GM12878 (cell line): ENCODE data around the gene CDH16. TPM values are rescaled to one million over a fixed set of nuclear protein-coding genes. Genes with fewer than 3 reads are reported as not detected.

Experiments
- ATAC-seq: fragments of 200-7000 bp; cut with Tn5 transposase; 3 replicates; pipeline ENCODE4 v1.9.1; 2020; ENCODE audit warnings: mild to moderate bottlenecking, moderate library complexity
- BruUV-seq: library from RNA; stranded (reverse); fragments of 400-500 nt; replicated peaks from 2 replicates; lab custom pipeline; 2021; lab: Mats Ljungman, UMichigan
- CTCF ChIA-PET: fragments of 300-600 bp; sonication (Branson Sonifier 250); formaldehyde crosslinking; extraction: SDS; loops from one replicate; lab custom pipeline; 2021; ENCODE audit warnings: inconsistent platforms; lab: Yijun Ruan, JAX
- POLR2A ChIA-PET: fragments of 350-600 bp; formaldehyde crosslinking; extraction: SDS; loops from one replicate; lab custom pipeline; 2021; ENCODE audit warnings: inconsistent platforms; lab: Charles Lee
- RAD21 ChIA-PET: fragments of 300-600 bp; sonication (Branson Sonifier 250); formaldehyde crosslinking; loops from one replicate; lab custom pipeline; 2023; ENCODE audit warnings: antibody characterized with exemption; ENCODE audit not compliant: unreplicated experiment; lab: Charles Lee
- SMC1A ChIA-PET: fragments of 300-600 bp; sonication (Branson Sonifier 250); formaldehyde crosslinking; loops from one replicate; lab custom pipeline; 2023; ENCODE audit not compliant: unreplicated experiment, uncharacterized antibody; lab: Charles Lee
- DNase-seq: peaks from one replicate; pipeline ENCODE4 v3.0.0-alpha.2; 2011; ENCODE audit warnings: low read depth, low spot score
- FAIRE-seq: peaks from 3 replicates; lab custom pipeline; 2011; peaks lifted over from hg19 to GRCh38; lab: Jason Lieb, UNC
- H2AFZ ChIP-seq: 2 replicates; pipeline ENCODE4 v1.6.0; 2011; ENCODE audit warnings: low read depth, low read length, control low read depth; ENCODE audit not compliant: control insufficient read depth
- H3K27ac ChIP-seq: 2 replicates; pipeline ENCODE4 v1.5.1; 2011; ENCODE audit warnings: control low read depth; ENCODE audit not compliant: control insufficient read depth, insufficient read depth
- H3K27me3 ChIP-seq, 2 experiments: replicated peaks in 1 of 2; 2 replicates each; pipeline versions ENCODE4 v1.6.0 to v1.6.1; 2011; ENCODE audit warnings: low read length in 1 of 2; ENCODE audit not compliant: control insufficient read depth in 2 of 2, insufficient read depth in 2 of 2
- H3K36me3 ChIP-seq, 2 experiments: 2 replicates each; pipeline ENCODE4 v1.5.1; 2011; ENCODE audit warnings: low read length in 1 of 2; ENCODE audit not compliant: control insufficient read depth in 2 of 2, insufficient read depth in 2 of 2
- H3K4me1 ChIP-seq: 2 replicates; pipeline ENCODE4 v1.6.1; 2011; ENCODE audit warnings: mild to moderate bottlenecking, low read length, moderate library complexity, mixed read lengths; ENCODE audit not compliant: control insufficient read depth, insufficient read depth
- H3K4me2 ChIP-seq: 2 replicates; pipeline ENCODE4 v1.6.0; 2011; ENCODE audit warnings: control low read depth; ENCODE audit not compliant: control insufficient read depth, insufficient read depth
- H3K4me3 ChIP-seq: fragments of 200-600 bp; sonication (generic); 2 replicates; pipeline ENCODE4 v1.5.1; 2016
- H3K79me2 ChIP-seq: 2 replicates; pipeline ENCODE4 v1.6.0; 2011; ENCODE audit warnings: low read length; ENCODE audit not compliant: control insufficient read depth, insufficient read depth
- H3K9ac ChIP-seq: 2 replicates; pipeline ENCODE4 v1.8.0; 2011; ENCODE audit warnings: low read length, control low read depth, mixed read lengths; ENCODE audit not compliant: control insufficient read depth, insufficient read depth
- H3K9me3 ChIP-seq: replicated peaks from 3 replicates; pipeline ENCODE4 v1.5.1; 2011; ENCODE audit warnings: mild to moderate bottlenecking, low read length; ENCODE audit not compliant: control insufficient read depth, insufficient read depth
- H4K20me1 ChIP-seq: 2 replicates; pipeline ENCODE4 v1.6.0; 2011; ENCODE audit not compliant: control insufficient read depth, insufficient read depth
- ATF3 ChIP-seq: IDR thresholded peaks from 2 replicates; pipeline ENCODE4 v1.6.1; 2011; ENCODE audit warnings: low read depth, mild to moderate bottlenecking, low read length, moderate library complexity, borderline replicate concordance; ENCODE audit errors: extremely low read depth
- CTCF ChIP-seq, 3 experiments: IDR thresholded peaks in 2 of 3; conservative IDR thresholded peaks in 1 of 3; 2 replicates each; pipeline ENCODE4 v1.5.1; 2011; ENCODE audit warnings: low read depth in 3 of 3, low read length in 3 of 3, mild to moderate bottlenecking in 3 of 3, control low read depth in 2 of 3, moderate library complexity in 2 of 3, inconsistent platforms in 1 of 3, mixed read lengths in 1 of 3; ENCODE audit not compliant: control insufficient read depth in 2 of 3, insufficient read depth in 1 of 3; ENCODE audit errors: extremely low read depth in 1 of 3
- IRF5 ChIP-seq: fragments of 450-650 bp; IDR thresholded peaks from 2 replicates; pipeline ENCODE4 v1.6.1; 2017; ENCODE audit warnings: borderline replicate concordance
- MEF2B ChIP-seq: fragments of 450-650 bp; IDR thresholded peaks from 2 replicates; pipeline ENCODE4 v1.6.1; 2018; ENCODE audit warnings: mild to moderate bottlenecking, moderate library complexity; ENCODE audit not compliant: partially characterized antibody, poor library complexity, severe bottlenecking
- PAX5 ChIP-seq: IDR thresholded peaks from 2 replicates; pipeline ENCODE4 v1.6.1; 2011; ENCODE audit warnings: low read depth, low read length, borderline replicate concordance
- PBX3 ChIP-seq: IDR thresholded peaks from 2 replicates; pipeline ENCODE4 v1.6.1; 2011; ENCODE audit warnings: mild to moderate bottlenecking, low read depth, low read length, moderate library complexity; ENCODE audit not compliant: insufficient replicate concordance
- POLR2A ChIP-seq: IDR thresholded peaks from 2 replicates; pipeline ENCODE4 v1.6.1; 2011; ENCODE audit warnings: low read depth, mild to moderate bottlenecking, low read length
- RUNX3 ChIP-seq: IDR thresholded peaks from 2 replicates; pipeline ENCODE4 v1.6.1; 2012; ENCODE audit warnings: low read length, inconsistent platforms
- SKIL ChIP-seq: fragments of 450-650 bp; IDR thresholded peaks from 2 replicates; pipeline ENCODE4 v1.6.1; 2017; ENCODE audit warnings: mild to moderate bottlenecking, low read depth, inconsistent platforms; ENCODE audit not compliant: poor library complexity, severe bottlenecking
- SMC3 ChIP-seq: IDR thresholded peaks from 2 replicates; pipeline ENCODE4 v1.6.1; 2011; ENCODE audit warnings: low read length, improper control_type of control experiment, borderline replicate concordance
- ZBED1 ChIP-seq: IDR thresholded peaks from 2 replicates; pipeline ENCODE4 v1.6.1; 2016; ENCODE audit warnings: borderline replicate concordance
- ZNF384 ChIP-seq: IDR thresholded peaks from 2 replicates; pipeline ENCODE4 v1.6.1; 2012; ENCODE audit warnings: low read depth, mild to moderate bottlenecking, low read length, improper control_type of control experiment, borderline replicate concordance
- ZNF622 ChIP-seq: fragments of 450-650 bp; IDR thresholded peaks from 2 replicates; pipeline ENCODE4 v1.6.1; 2017; ENCODE audit warnings: mild to moderate bottlenecking, inconsistent platforms
- WGBS: methylation state at CpG from one replicate; pipeline ENCODE4 v1.1.6; 2016; ENCODE audit warnings: low lambda C conversion rate; ENCODE audit not compliant: insufficient replicate concordance, insufficient coverage; ENCODE audit errors: missing lambda C conversion rate; 5-methylcytosine and 5-hydroxymethylcytosine counted together
- in situ Hi-C: fragments of 300-500 bp; cut with MboI; formaldehyde crosslinking; loops from 9 replicates; pipeline ENCODE4 v1.14.3; 2018; ENCODE audit warnings: mixed read lengths
- intact Hi-C: fragments of 100-400 bp; cut with micrococcal nuclease; formaldehyde crosslinking; loops from one replicate; pipeline ENCODE4 v1.14.2; 2022; ENCODE audit not compliant: unreplicated experiment
- polyA plus RNA-seq, 11 experiments: library from polyadenylated mRNA; depleted of rRNA in 4 of 11; unstranded in 6 of 11; stranded (reverse) in 5 of 11; fragments of >200 nt; fragmentation: Nextera tagmentation in 4 of 11; fragmentation: Illumina TruSeq in 1 of 11; extraction: Ambion mirVana in 4 of 11; extraction: Trizol in 1 of 11; gene quantifications; 1 replicate in 1 of 11; 2 replicates in 10 of 11; pipeline versions ENCODE4 v1.2.1 to v1.2.3, GENCODE V29; 2011 to 2016; ENCODE audit warnings: inconsistent platforms in 2 of 11, missing spikeins in 2 of 11, low read depth in 1 of 11
- total RNA-seq, 4 experiments: library from RNA; depleted of rRNA in 3 of 4; stranded (reverse); fragments of >200 nt in 3 of 4; fragmentation: Illumina TruSeq in 1 of 4; extraction: Trizol in 1 of 4; gene quantifications; 2 replicates each; pipeline versions ENCODE4 v1.2.1 to v1.2.3, GENCODE V29; 2013 to 2021

The CDH16 gene
- total and polyA plus RNA-seq, 10 of the 15 experiments (the other 5 are each of a cell fraction or from before 2014, with no cell fraction given), result 0.05 TPM; not detected in 9

GRCh38 chr16:66930189-66930588 is 11.5 kb upstream of the CDH16 start (continued):
- TF ChIP-seq ATF3, result no peak

GRCh38 chr16:66928702-66929388 is 10.2 kb upstream of the CDH16 start:
- FAIRE-seq (no peak), ATAC-seq (peak; percentile 8)
- TF ChIP-seq RUNX3, result no peak
- no peak for TF ChIP-seq PBX3
- 0 out of 2 replicates have a peak, but pooled peaks have one; percentile 22 for TF ChIP-seq POLR2A
- peak; percentile 30 to 32 (median 32); a peak in 5 of 6 replicates for TF ChIP-seq CTCF (IDR thresholded peaks at IDR 0.05 in 2 of 3, conservative IDR thresholded peaks at IDR 0.05 in 1 of 3; ENCODE audit: control insufficient read depth in 2 of 3, extremely low read depth in 1 of 3, insufficient read depth in 1 of 3, low read depth in 3 of 3, low read length in 3 of 3)
- no peak for TF ChIP-seq IRF5
- TF ChIP-seq SMC3, result peak; percentile 29; the same call in 1 of the 2 replicates
- TF ChIP-seq SKIL, result no peak
- no peak for TF ChIP-seq MEF2B
- no peak for TF ChIP-seq ZBED1
- TF ChIP-seq ZNF622, result no peak
- TF ChIP-seq PAX5, result no peak
- 0 out of 2 replicates have a peak, but pooled peaks have one; percentile 36 for TF ChIP-seq ZNF384

More at GRCh38 chr16:66928702-66929388, 10.2 kb upstream of the CDH16 start:
- no peak overlapping the region for H2AFZ ChIP-seq
- CTCF ChIA-PET, result interaction anchor here (0.8 to 6.7 kb wide), 11 partner anchors 13 to 98 kb away, joined by 3 to 77 read pairs (median 4); partner anchors contain the start of genes NAE1 and PDP2
- H4K20me1 ChIP-seq, result no peaks in the 10 kb centered on the region
- no peak overlapping the region for H3K4me2 ChIP-seq
- POLR2A ChIA-PET, result interaction anchor here (0.6 kb wide), 1 partner anchor 94 kb away, joined by 3 read pairs; no protein-coding TSS in a partner anchor
- H3K4me3 ChIP-seq, result no peak overlapping the region
- peaks cover 29% of the 10 kb centered on the region for H3K4me1 ChIP-seq
- WGBS, result 73% methylated on average over 10 of the region's 10 CpGs
- no peaks in the 10 kb centered on the region for H3K9me3 ChIP-seq
- SMC1A ChIA-PET, result interaction anchor here (0.6 to 1.9 kb wide), 7 partner anchors 9 to 110 kb away, joined by 3 to 9 read pairs (median 4); no protein-coding TSS in a partner anchor
- no peaks in the 10 kb centered on the region; a peak in 2 of 4 replicates for H3K27me3 ChIP-seq
- no peak for DNase-seq
- in situ Hi-C loops, result no loop called here
- peaks cover 12% of the 10 kb centered on the region for H3K79me2 ChIP-seq
- H3K36me3 ChIP-seq, result no peaks in the 10 kb centered on the region
- no TSS peak for BruUV-seq
- intact Hi-C loops, result loop anchor here (1.0 to 5.0 kb wide), 2 partner anchors 34 to 177 kb away; partner anchors contain the start of gene DYNC1LI2
- RAD21 ChIA-PET, result interaction anchor here (0.6 to 1.5 kb wide), 7 partner anchors 10 to 99 kb away, joined by 3 to 7 read pairs (median 4); partner anchors contain the start of genes CDH16 and NAE1
- H3K9ac ChIP-seq, result no peak overlapping the region
- H3K27ac ChIP-seq, result no peak overlapping the region
